SJSA1 (cell line): ENCODE results near the gene IFT43. TPM values are rescaled to one million over a fixed set of nuclear protein-coding genes. Genes with fewer than 3 reads are reported as not detected.

Experiments used
- DNase-seq, 2 experiments: peaks; one replicate each; pipeline ENCODE4 v3.0.0-alpha.2; 2015 to 2020; ENCODE audit warnings: low spot score in 2 of 2, low read depth in 1 of 2
- H3K27ac ChIP-seq: fragments of 250-450 bp; sonication (Bioruptor Pico); 2 replicates; pipeline ENCODE4 v1.5.1; 2020; ENCODE audit warnings: mild to moderate bottlenecking, moderate library complexity
- H3K27me3 ChIP-seq: fragments of 250-450 bp; sonication (Bioruptor Pico); replicated peaks from 2 replicates; pipeline ENCODE4 v1.5.1; 2020; ENCODE audit warnings: mild to moderate bottlenecking, moderate library complexity
- H3K36me3 ChIP-seq: fragments of 250-450 bp; sonication (Bioruptor Pico); 2 replicates; pipeline ENCODE4 v1.5.1; 2020; ENCODE audit warnings: mild to moderate bottlenecking
- H3K4me1 ChIP-seq: fragments of 250-450 bp; sonication (Bioruptor Pico); replicated peaks from 2 replicates; pipeline ENCODE4 v1.6.1; 2021; ENCODE audit warnings: mild to moderate bottlenecking
- H3K4me3 ChIP-seq: fragments of 250-450 bp; sonication (Bioruptor Pico); 2 replicates; pipeline ENCODE4 v1.5.1; 2020; ENCODE audit warnings: mild to moderate bottlenecking
- H3K9me3 ChIP-seq: fragments of 250-450 bp; sonication (Bioruptor Pico); replicated peaks from 2 replicates; pipeline ENCODE4 v1.5.1; 2020; ENCODE audit warnings: mild to moderate bottlenecking
- total RNA-seq: library from RNA; depleted of rRNA; stranded (reverse); fragments of >200 nt; shearing (Covaris generic); gene quantifications from 2 replicates; pipeline ENCODE4 v1.2.3, GENCODE V29; 2014; rRNA removed

IFT43 gene
- total RNA-seq, result 10.2 and 20.5 TPM in 2 replicates

DNA sequence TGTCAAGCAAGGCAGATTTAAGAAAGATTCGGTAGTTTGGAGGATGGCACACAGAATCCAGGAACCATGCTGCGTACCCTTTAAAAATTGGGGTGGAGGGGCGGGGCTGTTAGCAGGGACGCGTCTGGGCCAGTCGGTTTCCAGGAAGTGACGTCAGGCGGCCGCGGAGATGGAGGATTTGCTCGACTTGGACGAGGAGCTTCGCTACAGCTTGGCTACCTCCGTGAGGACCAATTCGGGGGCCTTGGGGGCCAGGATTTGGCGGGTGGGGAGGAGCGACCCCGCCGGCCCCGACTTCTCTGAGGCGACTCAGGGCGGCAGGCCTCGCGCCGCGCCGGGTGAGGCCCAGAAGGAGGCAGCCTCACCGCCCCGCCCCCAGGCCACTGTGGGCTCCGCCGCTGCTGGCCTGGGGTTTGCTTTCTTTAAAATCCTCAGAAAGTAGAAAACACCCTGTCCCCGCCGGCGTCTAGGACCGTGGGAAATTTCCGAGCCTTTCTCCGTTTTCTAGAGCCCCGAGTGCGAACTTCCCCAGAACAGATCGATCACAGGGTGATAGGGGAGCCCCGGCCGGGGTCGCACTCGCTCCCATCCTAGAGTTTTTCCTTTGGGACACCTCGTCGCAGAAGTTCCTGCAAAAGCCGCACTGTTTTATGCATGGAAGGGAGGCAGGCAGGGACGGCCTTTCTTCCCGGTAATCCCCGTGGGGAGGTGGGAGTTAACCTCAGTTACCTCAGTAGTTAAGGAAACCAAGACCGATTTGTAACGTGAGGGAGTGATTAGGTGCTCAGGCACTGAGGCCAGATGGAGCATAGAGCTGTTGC lies at the start of gene IFT43:
Gene IFT43 (plus strand): TSS at position 146 of the 821 bp plus-strand sequence. CDS start 24 bp downstream, at position 170.
- peak within 1 kb of the TSS; percentile 36 for H3K27ac ChIP-seq
- no peaks in the 10 kb centered on the region for H3K36me3 ChIP-seq
- peaks cover 13% of the 10 kb centered on the region for H3K4me1 ChIP-seq
- peaks cover 11% of the 10 kb centered on the region for H3K27me3 ChIP-seq
- DNase-seq, result peak; percentile 66 to 83
- peak within 1 kb of the TSS; percentile 80 for H3K4me3 ChIP-seq
- no peaks in the 10 kb centered on the region for H3K9me3 ChIP-seq

DNA sequence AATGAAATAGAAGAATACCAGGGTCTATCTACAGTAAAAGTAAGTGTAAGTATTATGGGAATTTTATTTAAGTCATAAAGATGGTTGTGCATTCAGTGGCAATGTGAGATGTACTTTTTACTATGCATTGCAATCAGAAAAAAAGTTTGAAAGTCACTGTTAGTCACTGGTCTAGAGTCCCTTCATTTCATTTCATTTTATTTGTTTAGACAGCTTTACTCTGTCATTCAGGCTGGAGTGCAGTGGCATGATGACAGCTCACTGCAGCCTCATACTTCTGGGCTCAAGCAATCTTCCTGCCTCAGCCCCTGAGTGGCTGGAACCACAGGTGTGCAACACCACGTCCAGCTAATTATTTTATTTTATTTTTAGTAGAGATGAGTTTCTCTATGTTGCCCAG lies 46.4 kb upstream of the IFT43 start:
- no peaks in the 10 kb centered on the region for H3K9me3 ChIP-seq
- H3K27me3 ChIP-seq, result no peaks in the 10 kb centered on the region
- no peak for DNase-seq
- no peaks in the 10 kb centered on the region for H3K4me1 ChIP-seq
- H3K27ac ChIP-seq, result no peak overlapping the region
- no peaks in the 10 kb centered on the region for H3K36me3 ChIP-seq
- H3K4me3 ChIP-seq, result no peak overlapping the region

DNA sequence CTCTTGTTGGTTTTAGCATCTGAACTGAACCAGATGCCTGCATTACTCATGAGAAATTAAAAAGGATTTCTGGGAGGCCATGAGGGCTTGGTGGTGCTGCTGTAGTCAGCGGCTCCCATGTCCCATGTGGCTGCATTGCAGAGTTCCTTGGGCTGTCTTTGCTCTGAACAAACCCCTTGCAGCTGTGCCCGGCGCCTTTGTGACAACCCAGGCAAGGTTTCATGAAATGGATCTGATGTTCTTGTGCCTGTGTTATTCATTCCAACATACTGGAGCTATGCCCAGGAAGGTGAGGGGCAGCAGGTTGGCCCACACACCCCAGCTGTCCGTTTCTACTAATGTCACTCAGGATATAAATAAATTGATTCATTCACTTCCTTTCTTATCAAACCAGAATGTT lies 44.5 kb upstream of the IFT43 start:
- Histone ChIP-seq H3K4me1 (no peaks in the 10 kb centered on the region), H3K27ac (no peak overlapping the region), H3K9me3 (no peaks in the 10 kb centered on the region), H3K36me3 (no peaks in the 10 kb centered on the region), H3K27me3 (no peaks in the 10 kb centered on the region), H3K4me3 (no peak overlapping the region)
- DNase-seq, result no peak

DNA sequence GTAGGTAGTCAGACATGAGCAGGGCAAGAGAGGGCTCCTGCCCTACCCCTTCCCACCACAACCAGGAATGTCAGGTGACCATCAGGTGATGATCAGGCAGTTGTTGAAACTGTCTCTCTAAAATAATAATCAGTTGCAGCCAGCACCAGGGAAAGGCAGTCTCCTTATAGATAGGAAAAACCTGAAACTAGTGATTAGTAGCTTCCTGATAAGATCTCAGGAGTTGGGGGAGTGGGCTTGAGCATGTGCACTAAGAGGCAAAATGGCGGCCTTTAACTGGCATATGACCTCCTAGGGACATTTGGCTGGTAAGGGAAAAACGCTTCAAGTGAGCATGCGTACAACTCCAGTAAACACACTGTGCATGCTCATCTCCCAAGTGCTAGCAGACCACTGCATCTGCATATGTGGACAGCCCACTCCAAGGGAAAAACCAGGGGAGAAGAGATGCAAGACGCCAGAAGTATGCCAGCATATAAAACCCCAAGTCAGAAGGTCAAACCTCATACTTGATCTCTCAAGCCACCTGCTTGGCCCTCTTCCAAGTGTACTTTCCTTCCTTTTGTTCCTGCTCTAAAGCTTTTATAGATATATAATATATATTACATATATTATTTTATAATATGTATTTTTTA lies 40.8 kb upstream of the IFT43 start:
- no peak for DNase-seq
- no peaks in the 10 kb centered on the region for H3K4me1 ChIP-seq
- no peaks in the 10 kb centered on the region for H3K27me3 ChIP-seq
- no peaks in the 10 kb centered on the region for H3K9me3 ChIP-seq
- H3K27ac ChIP-seq, result no peak overlapping the region
- no peak overlapping the region for H3K4me3 ChIP-seq
- H3K36me3 ChIP-seq, result no peaks in the 10 kb centered on the region

DNA sequence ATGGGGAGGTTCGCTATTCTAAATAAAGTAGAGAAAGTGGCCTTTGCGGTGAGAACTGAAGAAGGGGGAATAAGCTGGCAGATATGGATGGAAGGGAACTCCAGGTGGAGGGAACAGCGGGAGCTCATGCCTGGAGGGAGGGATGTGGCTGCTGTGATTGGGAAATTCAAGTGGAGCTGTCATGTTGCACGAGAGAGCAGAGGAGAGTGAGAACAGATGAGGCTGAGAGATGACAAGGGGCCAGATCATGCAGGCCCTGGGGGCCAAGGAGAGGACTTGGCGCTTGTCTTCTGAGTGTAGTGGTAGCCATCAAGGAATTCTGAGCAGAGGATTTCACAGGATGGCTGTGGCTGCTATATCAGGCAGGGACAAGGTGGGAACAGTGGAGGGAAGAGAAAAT lies 38.8 kb upstream of the IFT43 start:
- H3K4me1 ChIP-seq, result no peaks in the 10 kb centered on the region
- DNase-seq, result no peak
- no peaks in the 10 kb centered on the region for H3K36me3 ChIP-seq
- H3K27ac ChIP-seq, result no peak overlapping the region
- no peak overlapping the region for H3K4me3 ChIP-seq
- H3K27me3 ChIP-seq, result no peaks in the 10 kb centered on the region
- H3K9me3 ChIP-seq, result no peaks in the 10 kb centered on the region

DNA sequence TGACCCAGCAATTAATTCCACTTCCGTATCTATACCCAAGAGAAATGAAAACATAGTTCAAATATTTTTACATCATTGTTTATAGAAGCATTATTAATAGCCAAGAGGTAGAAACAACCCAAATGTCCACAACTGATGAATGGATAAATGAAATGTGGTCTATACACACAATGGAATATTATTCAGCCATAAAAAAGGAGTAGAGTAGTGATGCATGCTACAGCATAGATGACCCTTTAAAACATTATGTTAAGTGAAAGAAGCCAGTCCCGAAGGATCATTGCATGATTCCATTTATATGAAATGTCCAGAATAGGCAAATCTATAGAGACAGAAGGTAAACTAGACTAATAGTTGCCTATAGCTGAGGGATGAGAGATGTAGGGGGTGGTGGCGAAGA lies 33.1 kb upstream of the IFT43 start:
- no peaks in the 10 kb centered on the region for H3K4me1 ChIP-seq
- no peaks in the 10 kb centered on the region for H3K27me3 ChIP-seq
- no peaks in the 10 kb centered on the region for H3K9me3 ChIP-seq
- no peak for DNase-seq
- H3K27ac ChIP-seq, result no peak overlapping the region
- no peak overlapping the region for H3K4me3 ChIP-seq
- H3K36me3 ChIP-seq, result no peaks in the 10 kb centered on the region

DNA sequence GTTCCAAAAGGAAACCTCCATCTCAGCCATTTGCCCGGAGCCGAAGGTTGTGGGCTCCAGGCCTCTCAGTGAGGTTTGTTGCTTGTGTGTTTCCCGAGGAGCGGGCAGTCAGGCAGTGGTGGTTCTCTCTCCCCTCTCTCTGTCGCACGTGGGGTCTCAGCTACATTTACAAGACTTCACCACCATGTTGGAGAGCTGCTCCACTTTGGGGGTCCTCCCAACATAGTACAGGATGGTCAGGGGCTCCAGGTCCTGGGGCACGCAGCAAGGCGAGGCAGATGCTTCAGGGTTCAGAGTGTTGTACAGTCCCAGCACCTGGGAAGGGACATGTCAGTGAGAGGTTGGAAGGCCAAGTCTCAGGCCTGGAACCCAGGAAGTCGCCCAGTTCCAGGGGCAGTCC lies 26.5 kb upstream of the IFT43 start:
- no peak overlapping the region for H3K27ac ChIP-seq
- H3K4me1 ChIP-seq, result no peaks in the 10 kb centered on the region
- no peaks in the 10 kb centered on the region for H3K9me3 ChIP-seq
- no peaks in the 10 kb centered on the region for H3K27me3 ChIP-seq
- DNase-seq, result no peak
- H3K4me3 ChIP-seq, result no peak overlapping the region
- no peaks in the 10 kb centered on the region for H3K36me3 ChIP-seq

DNA sequence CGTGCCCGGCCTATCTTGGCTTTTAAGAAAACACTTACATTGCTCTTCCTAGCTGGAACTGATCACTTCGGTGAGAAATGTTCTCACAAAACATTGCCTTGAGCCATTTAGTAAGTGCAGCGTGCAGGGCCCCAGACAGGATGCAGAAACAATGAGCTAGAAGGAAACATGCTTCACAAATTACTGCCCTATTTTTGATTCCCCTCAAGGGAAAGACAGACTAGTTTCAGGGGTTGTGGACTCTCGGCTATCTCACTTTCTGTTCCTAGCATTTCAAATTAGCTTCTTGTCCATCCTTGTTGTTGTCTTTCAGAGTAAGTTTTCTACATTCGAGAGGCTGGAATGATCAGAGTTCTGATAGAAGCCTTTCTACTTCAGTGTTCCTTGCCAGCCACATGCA lies 25.3 kb upstream of the IFT43 start:
- no peak overlapping the region for H3K27ac ChIP-seq

DNA sequence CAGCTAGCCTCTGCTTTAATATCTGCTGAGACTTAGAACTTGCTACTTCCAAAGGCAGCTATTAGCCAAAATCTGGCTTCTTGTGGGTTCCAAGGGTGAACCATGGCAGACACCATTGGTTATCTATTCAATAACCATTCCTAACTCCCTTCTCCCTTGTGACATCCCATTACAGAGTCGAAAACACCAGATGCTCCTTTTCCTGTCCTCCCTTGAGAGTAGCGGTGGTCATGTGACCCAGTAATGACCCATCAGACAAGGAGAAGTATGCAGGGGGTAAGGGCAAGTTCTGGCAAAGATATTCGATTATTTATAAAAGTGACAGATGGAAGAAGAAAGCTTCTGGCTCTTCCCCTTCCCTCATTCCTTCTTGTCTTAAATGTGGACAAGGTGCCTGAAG lies 23.9 kb upstream of the IFT43 start:
- DNase-seq, result no peak
- H3K36me3 ChIP-seq, result no peaks in the 10 kb centered on the region
- no peak overlapping the region for H3K4me3 ChIP-seq
- no peaks in the 10 kb centered on the region for H3K9me3 ChIP-seq
- H3K27me3 ChIP-seq, result no peaks in the 10 kb centered on the region
- H3K27ac ChIP-seq, result no peak overlapping the region
- H3K4me1 ChIP-seq, result no peaks in the 10 kb centered on the region

More for the DNA sequence above, 25.3 kb upstream of the IFT43 start:
- Histone ChIP-seq H3K9me3 (no peaks in the 10 kb centered on the region), H3K4me3 (no peak overlapping the region), H3K4me1 (no peaks in the 10 kb centered on the region), H3K27me3 (no peaks in the 10 kb centered on the region), H3K36me3 (no peaks in the 10 kb centered on the region)
- DNase-seq, result no peak

DNA sequence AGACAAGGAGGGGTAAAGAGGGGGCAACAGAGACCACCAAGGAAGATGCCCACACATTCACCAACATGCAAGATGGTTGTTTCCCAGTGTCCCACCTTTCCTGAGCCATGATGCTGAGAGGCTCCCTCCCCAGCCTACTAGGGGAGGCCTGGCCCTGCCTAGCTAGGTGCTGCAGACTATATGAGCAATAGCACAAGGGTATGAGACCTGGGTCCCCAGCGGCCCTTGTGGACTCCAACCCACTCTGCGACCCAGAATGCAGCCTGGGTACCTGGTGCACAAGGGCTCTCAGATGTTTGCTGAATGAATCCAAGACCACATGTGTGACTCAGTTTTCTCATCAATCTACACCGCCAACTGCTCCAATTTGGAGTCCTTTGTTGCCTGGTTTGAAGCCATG lies 17.7 kb upstream of the IFT43 start:
- Histone ChIP-seq H3K4me1 (no peaks in the 10 kb centered on the region), H3K27me3 (no peaks in the 10 kb centered on the region; the same call in 1 of the 2 replicates), H3K27ac (no peak overlapping the region), H3K9me3 (no peaks in the 10 kb centered on the region), H3K36me3 (no peaks in the 10 kb centered on the region), H3K4me3 (no peak overlapping the region)
- no peak for DNase-seq

DNA sequence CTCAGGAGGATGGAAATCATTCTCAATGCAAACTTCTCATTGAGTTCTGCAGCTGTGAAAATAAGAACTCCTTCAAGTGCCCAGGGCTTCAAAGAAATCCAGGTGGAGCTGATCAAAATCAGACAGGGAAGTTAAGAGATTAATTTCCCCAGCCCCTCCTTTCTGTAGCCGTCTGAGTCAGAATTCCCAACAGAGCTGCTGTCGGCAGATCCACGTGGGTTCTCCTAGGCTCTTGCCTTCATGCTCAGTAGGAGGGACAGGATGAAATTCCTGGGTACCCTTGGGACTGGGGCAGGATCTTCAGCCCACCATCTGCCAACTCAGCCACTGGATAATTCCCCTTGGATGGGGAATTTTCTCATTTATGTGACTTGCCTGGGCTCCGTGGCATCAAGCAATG lies 17.1 kb upstream of the IFT43 start:
- H3K27me3 ChIP-seq, result no peaks in the 10 kb centered on the region; the same call in 1 of the 2 replicates
- H3K27ac ChIP-seq, result no peak overlapping the region
- no peak overlapping the region for H3K4me3 ChIP-seq
- H3K4me1 ChIP-seq, result no peaks in the 10 kb centered on the region
- no peaks in the 10 kb centered on the region for H3K36me3 ChIP-seq
- no peaks in the 10 kb centered on the region for H3K9me3 ChIP-seq
- no peak for DNase-seq

DNA sequence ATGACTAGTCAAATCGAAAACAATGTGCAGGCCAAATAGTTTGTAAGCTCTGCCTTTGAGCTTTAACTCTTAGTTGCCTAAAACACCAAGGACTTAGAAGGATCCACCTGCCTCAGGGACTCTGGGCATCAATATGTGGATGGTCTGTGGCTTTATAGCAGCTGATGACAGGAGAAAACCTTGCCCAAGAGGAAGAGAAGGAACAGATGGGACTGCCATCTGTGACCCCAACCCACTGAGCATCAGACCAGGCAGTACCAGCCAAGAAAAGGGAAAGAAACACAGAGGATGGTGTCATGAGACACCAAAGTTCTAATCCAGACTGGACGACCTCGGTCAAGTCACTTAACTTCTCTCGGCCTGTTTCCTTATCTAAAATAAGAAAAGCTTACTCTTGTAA lies 16.4 kb upstream of the IFT43 start:
- H3K4me3 ChIP-seq, result no peak overlapping the region
- H3K36me3 ChIP-seq, result no peaks in the 10 kb centered on the region
- no peak overlapping the region for H3K27ac ChIP-seq
- H3K9me3 ChIP-seq, result no peaks in the 10 kb centered on the region
- H3K27me3 ChIP-seq, result no peaks in the 10 kb centered on the region; the same call in none of the 2 replicates
- no peaks in the 10 kb centered on the region for H3K4me1 ChIP-seq
- no peak for DNase-seq

DNA sequence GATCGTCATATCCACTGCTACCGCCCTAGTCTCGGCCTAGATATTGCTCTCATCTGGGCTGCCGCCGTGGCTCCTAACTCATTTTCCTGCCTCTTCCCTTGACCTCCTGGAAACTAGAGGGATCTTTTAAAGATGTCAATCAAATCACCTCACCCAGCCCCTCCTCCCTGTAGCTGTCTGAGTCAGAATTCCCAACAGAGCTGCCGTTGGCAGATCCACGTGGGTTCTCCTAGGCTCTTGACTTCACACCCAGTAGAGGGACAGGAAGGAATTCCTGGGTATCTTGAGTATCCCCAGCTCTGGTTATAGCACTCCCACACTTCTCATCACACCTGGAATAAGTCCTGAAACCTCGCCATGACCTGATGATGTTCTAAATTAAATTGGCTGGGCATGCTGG lies 15.7 kb upstream of the IFT43 start:
- Histone ChIP-seq H3K9me3 (no peaks in the 10 kb centered on the region), H3K4me1 (no peaks in the 10 kb centered on the region), H3K27me3 (no peaks in the 10 kb centered on the region; the same call in none of the 2 replicates), H3K4me3 (no peak overlapping the region), H3K36me3 (no peaks in the 10 kb centered on the region), H3K27ac (no peak overlapping the region)
- DNase-seq, result no peak

DNA sequence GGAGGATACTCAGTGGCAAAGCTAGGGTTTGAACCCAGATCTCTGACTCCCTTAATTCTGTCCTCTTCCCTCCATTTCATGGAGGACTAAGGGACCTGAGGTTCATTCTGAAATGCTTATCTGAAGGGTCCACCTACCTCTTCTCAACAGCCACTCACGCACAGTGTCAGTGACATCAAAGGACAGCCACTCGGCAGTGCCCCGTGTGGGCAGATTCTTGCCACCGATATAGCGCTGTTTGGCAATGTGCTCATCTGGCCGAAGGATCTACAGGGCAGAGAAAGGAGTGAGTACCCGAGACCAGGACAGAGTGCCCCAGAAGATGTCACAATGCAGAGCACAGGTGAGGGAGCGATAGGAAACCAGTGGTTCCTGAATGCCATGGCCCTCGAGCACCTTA lies 14.6 kb upstream of the IFT43 start:
- H3K4me1 ChIP-seq, result no peaks in the 10 kb centered on the region
- H3K27ac ChIP-seq, result no peak overlapping the region
- no peaks in the 10 kb centered on the region for H3K9me3 ChIP-seq
- no peak for DNase-seq
- peaks cover 3% of the 10 kb centered on the region for H3K27me3 ChIP-seq
- H3K36me3 ChIP-seq, result no peaks in the 10 kb centered on the region
- H3K4me3 ChIP-seq, result no peak overlapping the region
